ENCODE data around the gene LRRK1. TPM values are rescaled to one million over a fixed set of nuclear protein-coding genes. Genes with fewer than 3 reads are reported as not detected.

Gene LRRK1
- polyA plus RNA-seq, 1 of the 3 experiments (the other 2 are of a cell fraction), result 6.9 TPM

- ChIA-PET CTCF (no interaction called here), POLR2A (no interaction called here)
- no peaks in the 10 kb centered on the region for H3K79me2 ChIP-seq (ENCODE audit: insufficient read depth)
- H4K20me1 ChIP-seq (ENCODE audit: insufficient read depth), result no peaks in the 10 kb centered on the region
- H3K4me3 ChIP-seq (ENCODE audit: low read depth in 2 of 2, low read length in 1 of 2), result no peak overlapping the region
- no peaks in the 10 kb centered on the region for H3K9me3 ChIP-seq
- no peak overlapping the region for H3K27ac ChIP-seq (ENCODE audit: low read depth in 2 of 2, low read length in 1 of 2)
- TF ChIP-seq USF1 (IDR thresholded peaks at IDR 0.05; ENCODE audit: borderline replicate concordance, low read depth) (no peak), SIN3A (IDR thresholded peaks at IDR 0.05; ENCODE audit: borderline replicate concordance, low read depth, low read length) (no peak), NFIC (IDR thresholded peaks at IDR 0.05; ENCODE audit: borderline replicate concordance) (no peak), ELF1 (IDR thresholded peaks at IDR 0.05) (no peak), RCOR1 (IDR thresholded peaks at IDR 0.05; ENCODE audit: low read length) (no peak), NRF1 (IDR thresholded peaks at IDR 0.05; ENCODE audit: low read depth, low read length) (no peak), IRF3 (IDR thresholded peaks at IDR 0.05; ENCODE audit: low read depth, low read length) (no peak), RXRA (IDR thresholded peaks at IDR 0.05; ENCODE audit: borderline replicate concordance, low read depth) (no peak), MXI1 (IDR thresholded peaks at IDR 0.05; ENCODE audit: low read depth, low read length) (no peak), TCF12 (IDR thresholded peaks at IDR 0.05) (no peak), TAF1 (IDR thresholded peaks at IDR 0.05; ENCODE audit: borderline replicate concordance, low read depth, low read length) (no peak)
- H2AFZ ChIP-seq (ENCODE audit: low read depth), result no peak overlapping the region
- H3K4me2 ChIP-seq, result no peak overlapping the region
- H3K9me2 ChIP-seq, result no peaks in the 10 kb centered on the region
- H3F3A ChIP-seq (replicated peaks; ENCODE audit: insufficient read depth), result no peaks in the 10 kb centered on the region
- no peaks in the 10 kb centered on the region for H3K27me3 ChIP-seq (ENCODE audit: insufficient read depth)
- H3K36me3 ChIP-seq (replicated peaks in 1 of 2; ENCODE audit: control insufficient read depth in 1 of 2, insufficient read depth in 2 of 2, low read length in 1 of 2), result peaks cover 4 to 25% of the 10 kb centered on the region in 2 experiments
- WGBS (ENCODE audit: low lambda C conversion rate), result 90% methylated on average over 12 of the region's 12 CpGs
- no peak overlapping the region for H3K9ac ChIP-seq
- peaks cover 0 to under 1% of the 10 kb centered on the region in 2 experiments; a peak in 1 of 4 replicates for H3K4me1 ChIP-seq (ENCODE audit: control insufficient read depth in 1 of 2, insufficient read depth in 2 of 2, low read depth in 1 of 2, low read length in 1 of 2)
- no peak for DNase-seq
Observed at GRCh38 chr15:101058735-101059134, 139.6 kb downstream of the LRRK1 start.

GRCh38 chr15:101059381-101060341 lies 140.5 kb downstream of the LRRK1 start:
- H3K9ac ChIP-seq, result no peak overlapping the region
- H3K79me2 ChIP-seq (ENCODE audit: insufficient read depth), result no peaks in the 10 kb centered on the region
- WGBS (ENCODE audit: low lambda C conversion rate), result 89% methylated on average over 12 of the region's 16 CpGs
- no peaks in the 10 kb centered on the region for H3F3A ChIP-seq (replicated peaks; ENCODE audit: insufficient read depth)
- H4K20me1 ChIP-seq (ENCODE audit: insufficient read depth), result no peaks in the 10 kb centered on the region
- H2AFZ ChIP-seq (ENCODE audit: low read depth), result no peak overlapping the region
- POLR2A ChIA-PET, result no interaction called here
- no peak overlapping the region for H3K4me2 ChIP-seq
- H3K36me3 ChIP-seq (replicated peaks in 1 of 2; ENCODE audit: control insufficient read depth in 1 of 2, insufficient read depth in 2 of 2, low read length in 1 of 2), result peaks cover 0 to 25% of the 10 kb centered on the region in 2 experiments
- H3K9me3 ChIP-seq, result no peaks in the 10 kb centered on the region
- no peaks in the 10 kb centered on the region for H3K9me2 ChIP-seq
- no peak overlapping the region for H3K4me3 ChIP-seq (ENCODE audit: low read depth in 2 of 2, low read length in 1 of 2)
- CTCF ChIA-PET, result interaction anchor here (0.7 to 0.9 kb wide), 2 partner anchors 10 to 62 kb away, joined by 3 read pairs; no protein-coding TSS in a partner anchor
- H3K27ac ChIP-seq (ENCODE audit: low read depth in 2 of 2, low read length in 1 of 2), result no peak overlapping the region
- DNase-seq, result no peak
- peaks cover 0 to 10% of the 10 kb centered on the region in 2 experiments; a peak in 1 of 4 replicates for H3K4me1 ChIP-seq (ENCODE audit: control insufficient read depth in 1 of 2, insufficient read depth in 2 of 2, low read depth in 1 of 2, low read length in 1 of 2)
- TF ChIP-seq FOXM1 (IDR thresholded peaks at IDR 0.05; ENCODE audit: low read depth) (no peak), NFIC (IDR thresholded peaks at IDR 0.05; ENCODE audit: borderline replicate concordance) (no peak), ZBTB33 (IDR thresholded peaks at IDR 0.05; ENCODE audit: borderline replicate concordance, low read depth) (no peak), YY1 (IDR thresholded peaks at IDR 0.05; ENCODE audit: low read depth) (no peak)
- H3K27me3 ChIP-seq (ENCODE audit: insufficient read depth), result no peaks in the 10 kb centered on the region
